ENCODE results near the gene METTL1.

The METTL1 gene

DNA sequence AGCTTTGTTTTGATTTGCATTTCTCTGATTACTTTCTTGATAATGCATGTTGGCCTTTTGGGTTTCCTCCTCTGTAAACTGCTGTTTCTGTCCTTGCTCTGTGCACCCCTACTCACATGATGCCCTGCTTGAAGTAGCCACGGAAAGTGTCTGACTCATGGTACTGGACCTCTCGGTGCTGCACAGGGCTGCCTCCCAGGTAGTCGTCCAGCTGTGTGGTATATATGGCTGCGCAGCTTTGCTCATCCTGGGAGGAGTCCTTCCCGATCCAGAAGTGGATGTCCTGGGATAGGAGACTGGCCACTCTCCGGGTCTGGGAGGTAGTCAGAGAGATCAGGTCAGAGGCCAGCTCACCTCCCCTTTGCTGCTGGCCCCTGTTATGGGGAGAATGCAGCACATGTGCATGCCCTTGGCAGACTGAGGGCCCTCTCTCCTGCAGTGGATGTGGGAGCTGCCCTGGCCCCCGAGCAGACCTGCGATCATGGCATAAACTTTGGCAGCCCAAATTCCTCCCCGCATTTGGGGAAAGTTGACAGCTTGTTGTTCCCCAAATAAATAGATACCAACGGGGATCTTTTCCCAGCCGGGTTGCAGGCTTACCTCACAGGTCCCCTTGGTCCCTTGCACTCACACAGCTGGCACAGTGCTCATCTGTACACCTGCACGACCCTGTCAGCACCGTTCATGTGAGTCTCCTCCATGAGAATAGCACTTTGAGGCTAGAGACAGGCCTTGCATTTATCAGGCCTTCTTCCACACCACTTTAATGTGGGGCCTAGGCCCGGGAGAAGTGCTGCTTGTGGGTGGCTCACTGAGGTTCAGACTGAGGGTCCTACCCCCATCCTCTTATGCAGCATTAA lies 41.4 kb upstream of the METTL1 start:
- TF ChIP-seq, protein P1, sequence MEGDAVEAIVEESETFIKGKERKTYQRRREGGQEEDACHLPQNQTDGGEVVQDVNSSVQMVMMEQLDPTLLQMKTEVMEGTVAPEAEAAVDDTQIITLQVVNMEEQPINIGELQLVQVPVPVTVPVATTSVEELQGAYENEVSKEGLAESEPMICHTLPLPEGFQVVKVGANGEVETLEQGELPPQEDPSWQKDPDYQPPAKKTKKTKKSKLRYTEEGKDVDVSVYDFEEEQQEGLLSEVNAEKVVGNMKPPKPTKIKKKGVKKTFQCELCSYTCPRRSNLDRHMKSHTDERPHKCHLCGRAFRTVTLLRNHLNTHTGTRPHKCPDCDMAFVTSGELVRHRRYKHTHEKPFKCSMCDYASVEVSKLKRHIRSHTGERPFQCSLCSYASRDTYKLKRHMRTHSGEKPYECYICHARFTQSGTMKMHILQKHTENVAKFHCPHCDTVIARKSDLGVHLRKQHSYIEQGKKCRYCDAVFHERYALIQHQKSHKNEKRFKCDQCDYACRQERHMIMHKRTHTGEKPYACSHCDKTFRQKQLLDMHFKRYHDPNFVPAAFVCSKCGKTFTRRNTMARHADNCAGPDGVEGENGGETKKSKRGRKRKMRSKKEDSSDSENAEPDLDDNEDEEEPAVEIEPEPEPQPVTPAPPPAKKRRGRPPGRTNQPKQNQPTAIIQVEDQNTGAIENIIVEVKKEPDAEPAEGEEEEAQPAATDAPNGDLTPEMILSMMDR (IDR thresholded peaks at IDR 0.05): no peak

DNA sequence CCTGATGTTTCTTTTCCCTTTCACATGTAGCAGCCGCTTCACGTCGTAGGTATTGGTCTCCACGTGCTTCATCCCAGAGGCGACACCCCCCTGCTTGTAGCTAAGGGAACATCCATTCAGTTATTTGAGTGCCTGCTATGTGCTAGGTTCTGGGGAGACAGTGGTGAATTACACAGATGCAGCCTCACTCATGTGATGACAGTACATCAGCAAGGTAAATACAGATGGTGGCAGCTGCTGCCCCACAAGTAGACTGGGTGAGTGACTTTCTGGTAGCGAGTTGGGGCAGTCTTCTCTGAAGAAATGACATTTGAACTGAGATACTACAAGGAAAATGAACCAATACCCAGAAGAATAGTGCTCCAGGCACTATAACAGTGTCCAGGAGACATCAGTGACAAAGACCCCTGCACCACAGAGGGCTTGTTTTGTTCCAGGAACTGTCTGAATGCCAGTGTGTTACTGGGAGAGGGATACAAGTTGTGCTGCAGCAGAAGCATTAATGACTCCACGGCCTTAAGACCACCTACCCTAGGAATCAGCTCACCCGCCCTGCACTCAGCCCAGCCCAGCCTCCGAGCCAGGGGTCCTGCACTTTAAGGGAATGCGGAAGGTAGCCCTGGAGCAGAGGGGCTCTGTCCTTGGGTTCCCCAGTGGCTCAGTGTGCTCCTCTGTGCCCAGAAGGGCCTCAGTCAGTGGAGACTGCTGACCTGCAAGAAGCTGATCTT lies 39.3 kb upstream of the METTL1 start:
- TF ChIP-seq, protein P1 (IDR thresholded peaks at IDR 0.05): no peak

DNA sequence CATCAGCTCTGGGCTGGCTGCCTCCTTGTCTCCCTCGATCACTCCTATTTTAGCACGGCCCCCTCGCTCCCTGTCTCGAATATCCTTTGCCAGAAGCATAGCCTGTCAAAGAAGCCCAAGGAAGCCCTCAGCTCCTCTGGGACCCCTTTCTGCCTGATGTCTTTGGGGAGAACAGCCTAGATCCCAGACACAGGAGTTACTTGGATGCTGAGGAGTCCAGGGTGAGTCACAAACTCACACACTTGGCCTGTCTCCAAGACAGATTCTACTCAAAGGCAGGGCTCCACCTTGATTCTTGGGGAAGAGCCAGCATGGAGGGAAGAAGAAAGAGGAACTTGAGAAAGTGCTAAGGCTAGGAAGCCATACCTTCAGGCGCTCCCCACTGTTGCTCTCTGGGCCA lies 38.5 kb upstream of the METTL1 start:
- TF ChIP-seq, protein P1 (IDR thresholded peaks at IDR 0.05): no peak

DNA sequence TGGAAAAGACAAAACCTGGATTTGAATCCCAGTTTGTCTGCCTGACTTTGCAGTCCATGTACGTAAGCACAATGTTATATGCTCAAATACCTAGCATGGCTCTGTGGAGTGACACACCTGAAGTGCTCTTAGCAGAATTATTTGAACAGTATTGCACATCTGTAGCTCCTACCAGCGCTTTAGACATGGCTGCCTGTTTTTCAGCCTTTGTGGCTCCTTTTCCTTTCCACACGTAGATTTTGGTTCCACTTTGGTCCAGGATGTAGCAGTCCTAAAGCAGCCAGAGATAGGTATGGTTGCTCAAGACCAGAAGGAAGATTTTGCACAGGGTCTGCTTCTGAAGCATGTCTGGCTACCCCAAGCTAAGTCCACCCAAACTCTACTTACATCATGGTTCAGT lies 37.5 kb upstream of the METTL1 start:
- TF ChIP-seq, protein P1 (IDR thresholded peaks at IDR 0.05): no peak

DNA sequence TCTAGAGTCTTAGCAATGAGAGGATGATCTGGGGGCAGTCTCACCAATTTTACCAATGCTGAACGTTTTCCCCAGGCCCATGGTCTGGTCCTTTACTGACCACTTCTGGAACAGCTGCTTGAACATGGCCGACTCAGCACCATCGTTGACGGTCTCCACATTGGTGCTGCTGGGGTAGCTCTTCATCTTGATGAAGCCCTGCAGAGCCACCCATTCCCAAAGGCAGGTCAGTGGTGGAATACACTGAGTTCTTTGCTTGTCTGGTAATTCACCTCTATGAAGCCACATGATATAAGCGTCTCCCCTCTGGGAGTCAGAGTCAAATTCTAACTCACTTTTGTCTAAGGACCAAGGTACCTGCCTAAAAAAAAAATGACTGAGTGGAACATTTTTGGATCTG lies 36.4 kb upstream of the METTL1 start:
- TF ChIP-seq, protein P1 (IDR thresholded peaks at IDR 0.05): no peak

DNA sequence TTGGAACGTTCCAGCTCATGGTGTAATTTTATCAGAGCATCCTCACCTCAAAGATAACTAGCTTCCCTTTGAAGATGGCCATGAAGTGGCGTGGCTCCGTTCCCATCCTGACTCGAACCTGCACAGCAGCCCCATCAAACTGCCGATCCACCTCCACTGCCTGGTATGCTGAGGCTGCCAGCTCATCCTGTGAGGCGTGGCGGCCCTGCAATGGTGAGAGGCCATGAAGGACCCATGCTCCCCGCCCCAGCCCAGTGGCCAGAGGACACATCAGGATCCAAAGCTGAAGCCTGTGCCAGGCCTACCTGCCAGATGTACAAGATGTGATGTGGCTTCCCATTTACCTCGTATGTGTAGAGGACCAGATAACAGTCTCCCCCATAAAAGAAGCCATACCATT lies 35.4 kb upstream of the METTL1 start:
- TF ChIP-seq, protein P1 (IDR thresholded peaks at IDR 0.05): no peak

DNA sequence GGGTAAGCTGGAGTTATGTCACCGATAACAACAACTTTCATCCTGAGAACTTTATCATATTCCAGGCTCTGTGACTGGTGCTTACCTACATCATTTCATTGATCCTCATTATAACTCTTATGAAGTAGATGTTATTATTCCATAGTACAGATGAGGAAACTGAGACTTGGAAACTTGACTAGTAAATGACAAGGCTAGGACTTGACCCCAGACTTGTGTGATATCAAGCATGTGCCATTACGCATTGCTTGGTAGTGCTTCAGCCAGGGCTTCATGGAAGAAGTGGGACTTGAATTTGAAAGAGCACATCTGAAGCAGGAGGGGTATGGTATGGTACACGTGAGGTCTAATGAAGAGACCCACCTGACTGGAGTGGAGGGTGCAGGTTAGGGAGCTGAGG lies 34.8 kb upstream of the METTL1 start:
- TF ChIP-seq, protein P1 (IDR thresholded peaks at IDR 0.05): no peak
